Activated T-helper 9 cell treated with anti-CD3 and anti-CD28 coated beads, Interleukin-2, amount 50 U/mL, for 16 hours (primary cell): ENCODE results near the gene CNTN3.

Experiments
- DNase-seq: peaks from one replicate; pipeline ENCODE4 v3.0.0-alpha.2; 2020; ENCODE audit warnings: low read depth

CNTN3 gene

GRCh38 chr3:74607803-74608202, 6.7 kb downstream of the CNTN3 start:
- no peak for DNase-seq

- DNase-seq: no peak
Observed at GRCh38 chr3:74606996-74607395, 7.5 kb downstream of the CNTN3 start.

- no peak for DNase-seq
Observed at GRCh38 chr3:74605437-74605836, 9.0 kb downstream of the CNTN3 start.

- no peak for DNase-seq
Observed at GRCh38 chr3:74603292-74603691, 11.2 kb downstream of the CNTN3 start.

- no peak for DNase-seq
Observed at GRCh38 chr3:74602471-74602870, 12.0 kb downstream of the CNTN3 start.

GRCh38 chr3:74601793-74602192, 12.7 kb downstream of the CNTN3 start:
- no peak for DNase-seq

DNA sequence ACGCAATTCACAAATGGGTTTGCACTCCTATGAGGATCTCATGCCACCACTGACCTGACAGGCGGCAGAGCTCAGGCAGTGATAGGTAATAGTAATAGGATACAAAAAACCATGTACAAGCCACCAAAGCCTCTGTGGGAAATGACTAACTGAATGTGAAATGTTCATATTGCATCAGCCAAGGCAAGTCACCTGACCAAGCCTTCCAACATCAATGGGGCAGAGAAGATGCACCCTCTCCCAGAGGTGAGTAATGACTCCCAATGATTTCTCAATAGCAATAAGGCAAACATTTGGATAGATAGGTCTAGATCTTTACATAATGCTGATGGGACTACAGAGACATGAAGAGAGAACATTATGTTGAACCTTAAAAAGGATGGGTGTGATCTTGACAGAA, 14.9 kb downstream of the CNTN3 start:
- no peak for DNase-seq

GRCh38 chr3:74593152-74593551, 21.3 kb downstream of the CNTN3 start:
- no peak for DNase-seq

DNA sequence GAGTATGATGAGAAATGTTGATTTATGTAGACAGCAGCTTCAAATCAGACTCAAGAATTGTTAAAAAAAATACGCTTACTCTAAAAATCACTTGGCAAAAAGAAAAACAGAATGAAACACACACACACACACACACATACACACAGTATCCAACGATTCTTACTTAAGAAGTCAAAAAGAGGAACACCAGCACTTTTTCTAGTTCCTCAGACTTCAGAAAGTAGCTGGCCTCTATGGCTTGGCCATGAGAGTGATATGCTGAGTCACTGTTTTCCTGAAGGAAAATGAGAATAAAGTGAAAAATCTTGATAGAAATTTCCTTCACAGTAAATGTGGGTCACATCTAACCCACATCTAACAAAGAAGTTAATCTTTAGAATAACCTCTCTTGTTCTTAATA, 22.1 kb downstream of the CNTN3 start:
- no peak for DNase-seq

GRCh38 chr3:74591946-74592345, 22.5 kb downstream of the CNTN3 start:
- no peak for DNase-seq

DNA sequence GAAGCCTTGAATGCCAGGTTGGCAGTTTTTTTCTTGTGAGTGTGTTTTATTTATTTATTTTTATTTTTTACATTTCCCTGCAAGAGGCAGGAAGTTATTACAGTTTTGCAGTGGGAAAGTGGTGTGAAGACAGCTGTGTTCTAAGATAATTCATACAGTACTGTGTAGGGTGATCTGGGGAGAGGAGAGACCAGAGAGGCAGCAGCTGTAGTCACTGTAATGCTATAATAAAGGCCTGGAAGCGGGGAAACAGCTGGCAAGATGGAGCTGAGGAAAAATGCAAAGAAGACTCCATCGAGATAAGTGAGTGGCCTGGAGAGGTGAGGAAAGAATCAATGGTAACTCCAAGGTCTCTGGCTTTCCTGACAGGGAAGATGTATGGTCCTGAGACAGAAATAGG, 23.1 kb downstream of the CNTN3 start:
- no peak for DNase-seq

- no peak for DNase-seq
Observed at GRCh38 chr3:74590620-74591262, 23.7 kb downstream of the CNTN3 start.

DNA sequence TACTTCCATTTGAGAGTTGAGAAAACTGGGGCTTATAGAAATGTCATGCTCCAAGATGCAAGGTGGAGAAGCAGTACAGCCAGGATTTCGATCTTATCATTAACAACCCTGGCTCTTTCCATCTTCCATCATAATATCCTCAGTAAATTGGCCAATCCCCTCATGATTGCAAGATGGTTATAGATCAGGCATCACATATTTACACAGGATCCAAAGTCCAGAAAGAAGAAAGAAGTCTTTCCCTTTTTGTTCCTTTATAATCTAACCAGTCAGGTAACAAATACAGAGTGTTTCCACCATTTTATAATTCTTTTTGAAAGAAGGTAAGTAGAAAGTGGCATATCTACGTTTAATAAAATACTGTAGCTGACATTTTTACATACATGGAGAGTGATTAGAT, 29.7 kb downstream of the CNTN3 start:
- no peak for DNase-seq

DNA sequence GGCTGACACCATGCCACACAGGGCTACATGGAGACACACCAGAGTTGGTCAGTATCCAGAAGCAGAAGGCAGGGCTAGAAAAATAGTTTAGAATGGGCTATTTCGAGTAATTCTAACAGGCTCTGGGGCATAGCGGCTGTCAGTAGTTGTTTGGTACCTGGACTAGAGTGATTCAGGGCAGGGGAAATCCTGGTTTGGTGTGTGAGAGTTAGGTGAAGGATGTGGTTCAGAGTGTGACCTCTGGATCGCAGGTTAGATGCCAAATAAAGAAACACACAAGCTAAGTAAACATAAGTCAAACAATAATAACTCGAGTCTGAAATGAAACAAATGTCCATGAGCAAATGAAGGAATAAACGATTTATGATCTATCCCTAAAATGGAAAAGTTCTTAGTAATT, 31.5 kb downstream of the CNTN3 start:
- DNase-seq: no peak

DNA sequence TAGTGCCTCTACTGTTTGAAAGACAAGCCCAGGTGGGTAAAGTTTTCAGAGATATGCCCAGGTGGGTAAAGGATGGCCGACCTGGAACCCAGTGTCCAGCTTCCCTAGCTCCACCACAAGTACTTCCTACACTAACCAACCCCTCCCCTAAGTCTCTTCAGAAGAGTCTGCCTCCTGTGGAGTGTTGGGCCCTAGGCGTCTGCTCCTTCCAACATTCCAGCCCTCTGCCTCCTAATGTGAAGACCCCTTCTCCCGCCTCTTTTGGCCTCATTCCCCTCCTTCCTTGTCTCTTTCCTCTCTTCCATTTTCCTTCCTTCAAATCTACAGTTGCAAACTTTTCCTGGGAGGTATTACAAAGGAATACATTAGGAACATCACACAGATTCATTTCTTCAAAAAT, 38.6 kb downstream of the CNTN3 start:
- no peak for DNase-seq

DNA sequence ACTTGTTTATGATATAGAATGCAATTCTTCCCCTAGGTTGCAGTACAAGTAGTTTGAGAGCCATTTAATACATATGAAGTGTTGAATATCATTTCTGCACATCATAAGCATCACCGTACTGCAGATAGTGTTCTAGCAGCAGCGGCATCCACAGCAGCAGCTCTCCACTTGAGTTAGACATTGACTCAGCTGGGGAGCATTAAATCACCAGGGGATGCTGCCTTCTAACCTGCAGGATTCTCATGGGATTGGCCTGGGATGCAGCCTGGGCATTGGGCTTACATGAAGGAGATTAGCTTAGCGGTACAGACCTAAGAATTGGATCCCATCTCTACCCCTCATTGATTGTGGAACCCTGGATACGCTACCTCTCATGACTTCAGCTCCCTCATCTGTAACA, 43.3 kb downstream of the CNTN3 start:
- DNase-seq: no peak
